Right forelimb (tissue), 1 donor: ENCODE measurements around the gene NACA.

ENCODE experiments used
- DNase-seq: peaks from one replicate; pipeline ENCODE4 v3.0.0-alpha.2; 2018

NACA gene

DNA sequence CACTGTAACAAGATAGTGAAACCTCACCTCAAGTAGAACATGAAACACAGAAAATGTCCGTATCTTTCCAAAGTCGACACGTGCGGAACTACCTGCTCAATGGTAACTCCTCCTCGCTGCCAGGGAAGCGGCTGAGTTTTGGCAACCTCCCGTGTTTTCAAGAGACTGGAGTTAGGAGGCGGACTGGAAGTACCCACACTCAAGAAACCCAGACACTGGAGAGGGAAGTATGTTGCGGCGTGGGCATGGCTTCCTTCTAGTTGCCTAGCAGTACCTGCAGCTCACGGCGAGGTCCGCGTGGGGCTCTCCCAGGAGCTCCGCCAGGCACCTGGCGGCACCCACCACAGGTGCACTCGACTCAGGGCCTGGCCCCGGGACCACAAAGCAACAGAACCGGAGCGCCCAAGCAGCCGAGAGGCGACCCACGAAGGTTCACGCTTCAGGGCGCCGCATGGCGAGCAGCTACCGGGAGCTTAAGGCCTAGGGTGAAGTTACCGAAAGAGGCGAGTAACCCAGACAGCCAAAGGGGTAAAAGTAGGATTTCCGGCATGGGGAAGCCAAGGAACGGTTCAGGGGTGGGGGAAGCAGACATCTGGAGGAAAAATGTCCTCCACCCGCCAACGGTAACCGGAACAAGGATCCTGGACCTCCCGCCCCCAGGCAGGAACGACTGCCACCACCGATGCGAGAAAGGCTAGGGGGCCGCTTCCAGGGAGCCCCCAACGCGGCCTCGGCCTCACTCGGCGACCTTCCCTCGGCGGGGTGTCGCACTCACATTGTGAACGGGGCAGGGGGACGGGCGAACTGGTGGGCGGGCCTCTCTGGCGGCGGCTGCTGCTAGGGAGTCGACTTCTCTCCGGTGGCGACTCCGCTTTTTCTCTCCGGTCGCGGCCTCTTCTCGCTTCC, 37.6 kb downstream of the NACA start:
- peak; percentile 61 for DNase-seq

- DNase-seq, result no peak
Measured at GRCh38 chr12:56684745-56685359, 40.2 kb downstream of the NACA start.

DNA sequence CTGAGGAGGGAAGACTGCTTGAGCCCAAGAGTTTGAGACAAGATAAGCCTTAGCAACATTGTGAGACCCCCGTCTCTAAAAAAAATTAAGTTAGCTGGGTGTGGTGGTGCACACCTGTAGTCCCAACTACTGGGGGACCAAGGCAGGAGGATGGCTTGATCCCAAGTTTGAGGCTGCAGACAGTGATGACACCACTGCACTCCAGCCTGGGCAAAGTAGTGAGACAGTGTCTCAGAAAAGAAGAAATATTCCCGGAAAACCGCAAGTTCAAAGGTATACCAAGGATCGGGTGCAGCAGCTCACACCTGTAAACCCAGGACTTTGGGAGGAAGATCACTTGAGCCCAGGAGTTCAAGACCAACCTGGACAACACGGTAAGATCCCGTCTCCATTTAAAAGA, 42.8 kb downstream of the NACA start:
- no peak for DNase-seq

DNA sequence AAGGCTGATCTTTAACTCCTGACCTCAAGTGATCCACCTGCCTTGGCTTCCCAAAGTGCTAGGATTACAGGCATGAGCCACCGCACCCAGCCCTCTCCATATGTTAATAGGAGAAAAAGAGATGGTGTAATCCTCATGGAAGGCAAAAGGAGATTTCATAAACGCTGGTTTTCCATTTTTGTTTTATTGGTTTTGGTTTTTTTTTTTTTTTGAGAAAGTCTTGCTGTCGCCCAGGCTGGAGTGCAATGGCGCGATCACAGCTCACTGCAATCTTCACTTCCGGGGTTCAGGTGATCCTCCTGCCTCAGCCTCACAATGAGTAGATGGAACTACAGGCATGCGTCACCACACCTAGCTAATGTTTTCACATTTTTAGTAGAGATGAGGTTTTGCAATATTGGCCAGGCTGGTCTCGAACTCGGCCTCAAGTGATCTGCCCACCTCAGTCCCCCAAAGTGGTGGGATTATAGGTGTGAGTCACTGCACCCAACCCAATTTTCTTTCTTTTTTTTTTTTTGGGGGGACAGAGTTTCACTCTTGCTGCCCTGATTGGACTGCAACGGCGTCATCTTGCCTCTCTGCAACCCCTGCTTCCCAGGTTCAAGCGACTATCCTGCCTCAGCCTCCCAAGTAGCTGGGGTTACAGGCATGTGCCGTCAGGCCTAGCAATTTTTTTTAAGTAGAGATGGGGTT, 45.1 kb downstream of the NACA start:
- no peak for DNase-seq

GRCh38 chr12:56678852-56679251, 46.2 kb downstream of the NACA start:
- DNase-seq, result no peak

DNA sequence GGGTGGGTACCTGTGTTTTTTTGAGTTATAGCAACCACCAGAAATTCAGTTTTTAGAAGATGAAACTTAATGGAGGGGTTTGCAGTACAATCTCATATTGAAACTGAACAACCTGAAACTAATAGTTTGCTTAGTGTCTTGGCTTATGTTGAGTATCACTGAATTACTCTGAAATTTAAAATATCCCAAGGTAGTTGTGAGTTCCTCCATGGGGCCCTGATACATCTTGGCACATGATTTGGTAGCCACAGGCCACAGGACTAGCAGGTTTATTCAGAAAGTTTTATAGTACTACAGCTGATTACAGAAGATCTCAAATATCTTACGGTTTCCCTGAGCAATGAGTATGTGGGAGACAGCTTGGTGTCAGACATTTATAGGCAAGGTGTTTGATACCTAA, 47.4 kb downstream of the NACA start:
- DNase-seq, result no peak

GRCh38 chr12:56676851-56677580, 48.1 kb downstream of the NACA start:
- no peak for DNase-seq

GRCh38 chr12:56671608-56672007, 53.5 kb downstream of the NACA start:
- DNase-seq, result no peak

- DNase-seq, result no peak
Measured at GRCh38 chr12:56670836-56671235, 54.3 kb downstream of the NACA start.

DNA sequence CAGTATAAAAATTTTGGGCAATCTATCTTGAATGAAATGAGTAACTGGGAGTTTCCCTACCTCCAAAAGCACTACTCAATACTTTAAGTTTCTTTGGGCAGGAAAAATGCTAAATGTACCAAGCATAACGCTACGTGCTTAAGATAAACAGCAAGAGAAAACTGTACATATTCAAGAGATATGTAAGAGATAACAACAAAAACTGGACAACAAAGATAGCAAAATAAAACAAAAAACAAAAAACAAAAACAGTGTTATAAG, 57.0 kb downstream of the NACA start:
- DNase-seq, result no peak
